OCI-LY7 (cell line): ENCODE measurements around the gene SRSF2.

Experiments used
- EZH2phosphoT487 ChIP-seq: fragments of 200-600 bp; sonication (generic); IDR thresholded peaks from 2 replicates; pipeline ENCODE4 v1.6.1; 2018; ENCODE audit warnings: low read depth, borderline replicate concordance, mild to moderate bottlenecking, mixed run types, antibody characterized with exemption, low read length, moderate library complexity, mixed read lengths
- TF ChIP-seq, protein P1 (sequence below): fragments of 200-600 bp; sonication (generic); conservative IDR thresholded peaks from 2 replicates; pipeline ENCODE4 v1.5.1; 2014; ENCODE audit warnings: mild to moderate bottlenecking, antibody characterized with exemption, low read length, moderate library complexity, mixed read lengths

DNA sequence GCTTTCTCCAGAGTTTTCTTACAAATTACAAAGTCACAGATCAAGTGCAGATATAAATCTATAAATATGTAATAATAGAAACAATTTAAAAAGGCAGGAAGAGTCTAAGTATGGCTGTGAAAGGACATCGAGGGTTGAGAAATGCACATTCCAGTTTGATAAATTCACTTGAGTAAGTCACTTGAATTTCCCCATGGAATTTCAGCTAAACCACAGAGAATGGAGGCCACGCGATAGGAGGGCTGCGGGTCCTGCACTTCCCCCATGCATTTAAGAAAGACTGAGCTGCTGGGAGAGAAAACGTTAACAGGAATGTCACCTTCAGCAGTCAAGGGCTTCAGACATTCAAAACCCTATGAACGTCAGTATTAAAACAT is 20.3 kb downstream of the SRSF2 start:
- TF ChIP-seq, protein P1, sequence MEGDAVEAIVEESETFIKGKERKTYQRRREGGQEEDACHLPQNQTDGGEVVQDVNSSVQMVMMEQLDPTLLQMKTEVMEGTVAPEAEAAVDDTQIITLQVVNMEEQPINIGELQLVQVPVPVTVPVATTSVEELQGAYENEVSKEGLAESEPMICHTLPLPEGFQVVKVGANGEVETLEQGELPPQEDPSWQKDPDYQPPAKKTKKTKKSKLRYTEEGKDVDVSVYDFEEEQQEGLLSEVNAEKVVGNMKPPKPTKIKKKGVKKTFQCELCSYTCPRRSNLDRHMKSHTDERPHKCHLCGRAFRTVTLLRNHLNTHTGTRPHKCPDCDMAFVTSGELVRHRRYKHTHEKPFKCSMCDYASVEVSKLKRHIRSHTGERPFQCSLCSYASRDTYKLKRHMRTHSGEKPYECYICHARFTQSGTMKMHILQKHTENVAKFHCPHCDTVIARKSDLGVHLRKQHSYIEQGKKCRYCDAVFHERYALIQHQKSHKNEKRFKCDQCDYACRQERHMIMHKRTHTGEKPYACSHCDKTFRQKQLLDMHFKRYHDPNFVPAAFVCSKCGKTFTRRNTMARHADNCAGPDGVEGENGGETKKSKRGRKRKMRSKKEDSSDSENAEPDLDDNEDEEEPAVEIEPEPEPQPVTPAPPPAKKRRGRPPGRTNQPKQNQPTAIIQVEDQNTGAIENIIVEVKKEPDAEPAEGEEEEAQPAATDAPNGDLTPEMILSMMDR, result no peak
- TF ChIP-seq EZH2phosphoT487, result no peak
